K562 (cell line): ENCODE results near the gene ETHE1. TPM values are rescaled to one million over a fixed set of nuclear protein-coding genes. Genes with fewer than 3 reads are reported as not detected.

ENCODE experiments used
- CSDE1 ChIP-seq, 2 experiments: fragments of 450-650 bp; IDR thresholded peaks; 2 replicates each; pipeline ENCODE4 v1.6.1; 2016; ENCODE audit warnings: mild to moderate bottlenecking in 1 of 2
- ETS2 ChIP-seq: IDR thresholded peaks from 2 replicates; pipeline ENCODE4 v1.6.1; 2016; ENCODE audit warnings: borderline replicate concordance, missing genetic modification characterization, mild to moderate bottlenecking, moderate library complexity, missing compliant biosample characterization; ENCODE audit not compliant: poor library complexity, severe bottlenecking
- FOXA3 ChIP-seq, 2 experiments: fragments of 450-650 bp in 1 of 2; sonication (generic) in 1 of 2; formaldehyde crosslinking; IDR thresholded peaks in 1 of 2; conservative IDR thresholded peaks in 1 of 2; 2 replicates each; pipeline versions ENCODE4 v1.4.0 to v1.8.0; 2020 to 2022; ENCODE audit warnings: mild to moderate bottlenecking in 2 of 2, missing genetic modification reagents in 1 of 2
- FUS ChIP-seq: fragments of 200-400 bp; formaldehyde crosslinking; optimal IDR thresholded peaks from 2 replicates; pipeline ENCODE3; 2017; ENCODE audit warnings: low read depth, low read length
- HBP1 ChIP-seq: fragments of 450-650 bp; formaldehyde crosslinking; IDR thresholded peaks from 2 replicates; pipeline ENCODE4 v1.4.0; 2022; ENCODE audit warnings: missing genetic modification characterization
- HDAC1 ChIP-seq, 2 experiments: fragments of 450-650 bp; IDR thresholded peaks; 2 replicates each; pipeline ENCODE4 v1.6.1; 2016 to 2017; ENCODE audit warnings: inconsistent platforms in 1 of 2, mild to moderate bottlenecking in 1 of 2, moderate library complexity in 1 of 2
- HDAC2 ChIP-seq: fragments of 450-650 bp; IDR thresholded peaks from 2 replicates; pipeline ENCODE4 v1.6.1; 2016; ENCODE audit warnings: mild to moderate bottlenecking
- KLF1 ChIP-seq: fragments of 450-650 bp; IDR thresholded peaks from 2 replicates; pipeline ENCODE4 v1.6.1; 2016; ENCODE audit warnings: missing genetic modification characterization, missing compliant biosample characterization
- MTA1 ChIP-seq: fragments of 450-650 bp; IDR thresholded peaks from 2 replicates; pipeline ENCODE4 v1.6.1; 2017; ENCODE audit warnings: borderline replicate concordance
- RFX5 ChIP-seq: IDR thresholded peaks from 2 replicates; pipeline ENCODE4 v1.6.1; 2011; ENCODE audit warnings: low read depth, mild to moderate bottlenecking, improper control_type of control experiment, low read length
- SMARCC2 ChIP-seq: fragments of 450-650 bp; IDR thresholded peaks from 2 replicates; pipeline ENCODE4 v1.6.1; 2017; ENCODE audit warnings: antibody characterized with exemption, moderate library complexity, mild to moderate bottlenecking, low read depth
- SRSF1 ChIP-seq: fragments of 200-400 bp; formaldehyde crosslinking; IDR thresholded peaks from 2 replicates; pipeline ENCODE4 v1.6.1; 2017; ENCODE audit warnings: mild to moderate bottlenecking, low read depth, low read length, moderate library complexity
- SRSF7 ChIP-seq: fragments of 200-400 bp; formaldehyde crosslinking; optimal IDR thresholded peaks from 2 replicates; pipeline ENCODE3; 2017; ENCODE audit warnings: mild to moderate bottlenecking, low read depth, low read length
- ZBTB5 ChIP-seq: fragments of 450-650 bp; IDR thresholded peaks from 2 replicates; pipeline ENCODE4 v1.6.1; 2017; ENCODE audit warnings: antibody characterized with exemption
- ZC3H4 ChIP-seq: sonication (generic); formaldehyde crosslinking; IDR thresholded peaks from 2 replicates; pipeline ENCODE4 v1.9.0; 2021; ENCODE audit warnings: missing genetic modification reagents, borderline replicate concordance
- ZKSCAN1 ChIP-seq: fragments of 150-350 bp; IDR thresholded peaks from 2 replicates; pipeline ENCODE4 v1.6.1; 2016; ENCODE audit warnings: low read depth, low read length
- ZNF780A ChIP-seq: fragments of 250-450 bp; sonication (Bioruptor Pico); IDR thresholded peaks from 2 replicates; pipeline ENCODE4 v1.5.0; 2021; ENCODE audit warnings: mild to moderate bottlenecking
- polyA plus RNA-seq, 8 experiments: library from polyadenylated mRNA; depleted of rRNA in 4 of 8; stranded (reverse) in 5 of 8; unstranded in 3 of 8; fragments of >200 nt; fragmentation: Nextera tagmentation in 2 of 8; fragmentation: Illumina TruSeq in 1 of 8; extraction: Ambion mirVana in 2 of 8; extraction: Trizol in 1 of 8; gene quantifications; 2 replicates each; pipeline versions ENCODE4 v1.2.1 to v1.2.3, GENCODE V29; 2011 to 2014; ENCODE audit warnings: inconsistent platforms in 1 of 8, missing spikeins in 1 of 8
- total RNA-seq, 7 experiments: library from RNA; depleted of rRNA in 6 of 7; stranded (reverse); fragments of >200 nt in 6 of 7; fragmentation: Illumina TruSeq in 2 of 7; extraction: Trizol in 2 of 7; gene quantifications; 2 replicates each; pipeline versions ENCODE4 v1.2.1 to v1.2.3, GENCODE V29; 2011 to 2021; ENCODE audit warnings: low replicate concordance in 1 of 7
- TF ChIP-seq, protein P1 (sequence below): fragments of 250-450 bp; sonication (Bioruptor Pico); IDR thresholded peaks from 2 replicates; pipeline ENCODE4 v1.6.1; 2021; ENCODE audit warnings: mild to moderate bottlenecking
- TF ChIP-seq, protein P2 (sequence below): fragments of 200-800 bp; sonication (Bioruptor generic); IDR thresholded peaks from 2 replicates; pipeline ENCODE4 v1.6.1; 2017; ENCODE audit warnings: missing genetic modification characterization, missing compliant biosample characterization
- TF ChIP-seq, protein P3 (sequence below): fragments of 250-450 bp; sonication (Bioruptor Pico); IDR thresholded peaks from 2 replicates; pipeline ENCODE4 v1.4.0; 2020

The ETHE1 gene
- total and polyA plus RNA-seq, 9 of the 15 experiments (the other 6 are each of a cell fraction or from before 2014, with no cell fraction given) = 2.9 to 21.0 (median 10.2) TPM

DNA sequence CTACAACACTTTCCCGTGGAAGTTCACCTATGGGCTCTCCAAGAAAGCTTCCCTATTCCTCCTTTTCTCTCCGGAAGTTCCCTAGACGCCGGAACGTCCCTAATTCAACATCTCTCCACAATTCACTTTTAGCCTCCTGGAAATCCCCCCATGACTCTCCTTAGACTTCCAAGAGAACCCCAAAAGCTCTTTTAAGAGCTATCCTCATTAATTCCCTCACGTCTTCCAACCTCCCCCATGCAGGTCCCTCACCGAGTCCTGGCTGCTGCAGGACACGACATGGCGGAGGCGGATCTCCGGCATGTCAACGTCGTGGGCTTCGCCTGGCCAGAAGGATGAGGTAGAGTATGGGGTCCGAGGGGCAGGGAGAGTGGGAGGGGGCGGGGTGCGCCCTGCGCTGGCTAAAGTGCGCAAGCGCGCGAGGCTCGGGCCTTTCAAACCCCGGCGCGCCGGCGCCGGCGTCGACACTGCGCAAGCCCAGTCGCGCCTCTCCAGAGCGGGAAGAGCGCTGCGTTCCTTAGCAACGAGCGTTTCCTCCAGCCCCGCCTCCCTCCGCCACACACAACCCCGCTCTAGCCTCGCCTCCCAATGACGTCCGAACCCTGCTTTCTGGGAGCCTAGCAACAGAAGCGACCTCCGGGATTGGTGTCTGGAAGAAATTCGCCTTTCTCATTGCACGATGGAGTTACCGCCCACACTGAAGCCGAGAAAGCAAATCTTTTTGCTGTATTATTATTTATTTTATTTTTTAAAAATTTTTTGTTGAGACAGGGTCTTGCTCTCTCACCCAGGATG lies 48.4 kb upstream of the ETHE1 start, which contains the start of the genes PINLYP and XRCC1 (continued):
- no peak for TF ChIP-seq SRSF1
- TF ChIP-seq ZNF780A (CRISPR knock-in tag) = no peak
- TF ChIP-seq RFX5 = peak; percentile 93
- peak in 1 of 2 experiments; percentile 68; a peak in 2 of 4 replicates for TF ChIP-seq CSDE1 (IDR thresholded peaks at IDR 0.05)
- no peak for TF ChIP-seq FUS
- 0 out of 2 replicates have a peak, but pooled peaks have one; percentile 30 for TF ChIP-seq HDAC2
- peak; percentile 51; the same call in 1 of the 2 replicates for TF ChIP-seq HBP1
- peak; percentile 50; the same call in 1 of the 2 replicates for TF ChIP-seq ZKSCAN1
- no peak for TF ChIP-seq ZC3H4 (CRISPR knock-in tag)
- TF ChIP-seq SMARCC2 = no peak
- TF ChIP-seq, protein P1, sequence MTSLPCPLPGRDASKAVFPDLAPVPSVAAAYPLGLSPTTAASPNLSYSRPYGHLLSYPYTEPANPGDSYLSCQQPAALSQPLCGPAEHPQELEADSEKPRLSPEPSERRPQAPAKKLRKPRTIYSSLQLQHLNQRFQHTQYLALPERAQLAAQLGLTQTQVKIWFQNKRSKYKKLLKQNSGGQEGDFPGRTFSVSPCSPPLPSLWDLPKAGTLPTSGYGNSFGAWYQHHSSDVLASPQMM (CRISPR knock-in tag) = no peak
- no peak for TF ChIP-seq ZBTB5
- TF ChIP-seq SRSF7 = no peak
- TF ChIP-seq MTA1 = peak; percentile 92
- TF ChIP-seq, protein P2, sequence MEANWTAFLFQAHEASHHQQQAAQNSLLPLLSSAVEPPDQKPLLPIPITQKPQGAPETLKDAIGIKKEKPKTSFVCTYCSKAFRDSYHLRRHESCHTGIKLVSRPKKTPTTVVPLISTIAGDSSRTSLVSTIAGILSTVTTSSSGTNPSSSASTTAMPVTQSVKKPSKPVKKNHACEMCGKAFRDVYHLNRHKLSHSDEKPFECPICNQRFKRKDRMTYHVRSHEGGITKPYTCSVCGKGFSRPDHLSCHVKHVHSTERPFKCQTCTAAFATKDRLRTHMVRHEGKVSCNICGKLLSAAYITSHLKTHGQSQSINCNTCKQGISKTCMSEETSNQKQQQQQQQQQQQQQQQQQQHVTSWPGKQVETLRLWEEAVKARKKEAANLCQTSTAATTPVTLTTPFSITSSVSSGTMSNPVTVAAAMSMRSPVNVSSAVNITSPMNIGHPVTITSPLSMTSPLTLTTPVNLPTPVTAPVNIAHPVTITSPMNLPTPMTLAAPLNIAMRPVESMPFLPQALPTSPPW (CRISPR knock-in tag) = peak; percentile 94
- no peak for TF ChIP-seq KLF1
- peak in 1 of 2 experiments; percentile 3; a peak in 1 of 4 replicates for TF ChIP-seq FOXA3 (CRISPR knock-in tag; conservative IDR thresholded peaks at IDR 0.05 in 1 of 2, IDR thresholded peaks at IDR 0.05 in 1 of 2)
- TF ChIP-seq ETS2 (tag) = no peak
- TF ChIP-seq HDAC1 (IDR thresholded peaks at IDR 0.05) = peak in 1 of 2 experiments; percentile 90; a peak in 2 of 4 replicates
- TF ChIP-seq, protein P3, sequence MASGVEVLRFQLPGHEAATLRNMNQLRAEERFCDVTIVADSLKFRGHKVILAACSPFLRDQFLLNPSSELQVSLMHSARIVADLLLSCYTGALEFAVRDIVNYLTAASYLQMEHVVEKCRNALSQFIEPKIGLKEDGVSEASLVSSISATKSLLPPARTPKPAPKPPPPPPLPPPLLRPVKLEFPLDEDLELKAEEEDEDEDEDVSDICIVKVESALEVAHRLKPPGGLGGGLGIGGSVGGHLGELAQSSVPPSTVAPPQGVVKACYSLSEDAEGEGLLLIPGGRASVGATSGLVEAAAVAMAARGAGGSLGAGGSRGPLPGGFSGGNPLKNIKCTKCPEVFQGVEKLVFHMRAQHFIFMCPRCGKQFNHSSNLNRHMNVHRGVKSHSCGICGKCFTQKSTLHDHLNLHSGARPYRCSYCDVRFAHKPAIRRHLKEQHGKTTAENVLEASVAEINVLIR (CRISPR knock-in tag) = peak; percentile 54
